Activated naive CD4-positive, alpha-beta T cell treated with anti-CD3 and anti-CD28 coated beads, Interleukin-2, amount 50 U/mL, for 72 hours (primary cell): ENCODE data around the gene ADGRF5. TPM values are rescaled to one million over a fixed set of nuclear protein-coding genes. Genes with fewer than 3 reads are reported as not detected.

Experiments
- total RNA-seq, 2 donors: library from RNA; stranded (reverse); gene quantifications; one replicate each; pipeline ENCODE4 v1.2.3, GENCODE V29; 2022

Gene ADGRF5
- total RNA-seq, 2 donors from 2014 or later: not detected

Other genes with a start within 250 kb of the ADGRF5 start
- gene TDRD6, start 234.1 kb downstream of the ADGRF5 start, total RNA-seq: not detected
- not detected for gene PLA2G7, start 186.6 kb downstream of the ADGRF5 start, total RNA-seq
- not detected for gene ANKRD66, start 175.0 kb downstream of the ADGRF5 start, total RNA-seq
- gene MEP1A, start 128.5 kb downstream of the ADGRF5 start, total RNA-seq: not detected
- not detected for gene ADGRF1, start 120.4 kb upstream of the ADGRF5 start, total RNA-seq